Measurements from ENCODE around the gene MOB2. TPM values are rescaled to one million over a fixed set of nuclear protein-coding genes. Genes with fewer than 3 reads are reported as not detected.

Gene MOB2
- total RNA-seq, 1 experiment from 2014 or later, result 22.7 TPM

DNA sequence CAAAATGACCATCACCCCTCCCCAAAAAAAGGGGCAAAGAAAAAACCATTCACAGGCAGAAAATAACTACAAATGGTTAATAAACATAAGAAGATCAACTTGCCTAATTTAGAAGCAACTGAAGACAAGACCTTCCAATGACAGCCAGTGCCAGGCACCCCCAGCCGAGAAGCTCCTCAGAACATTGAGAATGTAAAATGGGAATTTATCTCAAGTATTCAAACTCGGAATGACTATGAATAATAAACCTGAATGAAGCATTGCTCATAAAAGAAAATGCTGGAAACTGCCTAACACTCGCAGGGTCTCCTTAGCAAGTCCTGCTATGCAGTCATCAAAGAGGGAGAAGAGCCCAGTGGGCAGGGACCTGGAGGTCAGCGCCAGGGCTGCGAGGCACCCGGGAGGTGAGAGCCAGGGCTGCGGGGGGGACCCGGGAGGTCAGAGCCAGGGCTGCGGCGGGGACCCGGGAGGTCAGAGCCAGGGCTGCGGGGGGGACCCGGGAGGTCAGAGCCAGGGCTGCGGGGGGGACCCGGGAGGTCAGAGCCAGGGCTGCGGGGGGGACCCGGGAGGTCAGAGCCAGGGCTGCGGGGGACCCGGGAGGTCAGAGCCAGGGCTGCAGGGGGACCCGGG is 23.2 kb upstream of the MOB2 start:
- H2BK15ac ChIP-seq (ENCODE audit: low read depth, low read length), result no peak overlapping the region

More for the DNA sequence above, 23.2 kb upstream of the MOB2 start:
- no peak overlapping the region for H3K56ac ChIP-seq (ENCODE audit: insufficient read length, low read depth, low read length)
- Mint-ChIP-seq H3K27ac (peak overlapping the region in 2 of 3 experiments; percentile 8 to 81; a peak in 2 of 7 replicates), H3K4me3 (no peak overlapping the region), H3K36me3 (ENCODE audit: insufficient read depth in 1 of 3, low read depth in 3 of 3) (no peaks in the 10 kb centered on the region), H3K4me1 (peaks cover 22 to 53% of the 10 kb centered on the region in 2 experiments), H3K27me3 (ENCODE audit: low read depth) (no peaks in the 10 kb centered on the region), H3K9me3 (no peaks in the 10 kb centered on the region)
- H3K27ac ChIP-seq (ENCODE audit: insufficient read length, low read depth, low read length), result no peak overlapping the region
- no peak overlapping the region for H3K23ac ChIP-seq (ENCODE audit: insufficient read length, low read depth, low read length)
- no peak overlapping the region for H4K5ac ChIP-seq (ENCODE audit: insufficient read length, low read depth, low read length)
- no peak overlapping the region for H2BK120ac ChIP-seq (ENCODE audit: low read depth, low read length, poor library complexity, severe bottlenecking)
- no peak overlapping the region for H3K4me2 ChIP-seq (ENCODE audit: insufficient read depth, insufficient read length, low read length)
- H2AK5ac ChIP-seq (ENCODE audit: insufficient read length, low read length), result no peak overlapping the region
- no peak overlapping the region for H4K91ac ChIP-seq (ENCODE audit: insufficient read length, low read depth, low read length)
- H3K18ac ChIP-seq (ENCODE audit: insufficient read length, low read depth, low read length), result no peak overlapping the region
- H4K20me1 ChIP-seq (ENCODE audit: control insufficient read depth, insufficient read depth, insufficient read length), result no peaks in the 10 kb centered on the region
- H2AFZ ChIP-seq (ENCODE audit: low read length), result no peak overlapping the region
- peaks cover 5% of the 10 kb centered on the region; the same call in 1 of the 2 replicates for H3K4me1 ChIP-seq (ENCODE audit: insufficient read depth, low read length)
- H3K9me3 ChIP-seq (ENCODE audit: control insufficient read depth, low read depth, low read length), result no peaks in the 10 kb centered on the region
- no peak overlapping the region for H3K14ac ChIP-seq (ENCODE audit: insufficient read depth, low read length)
- WGBS (ENCODE audit: extremely low coverage, insufficient read length, low lambda C conversion rate), result no CpG with 5 or more reads among the region's 20 CpGs
- no peak overlapping the region for H3K9ac ChIP-seq (ENCODE audit: extremely low read depth, insufficient read length, low read length)
- DNase-seq, result no peak
- H3K79me2 ChIP-seq (ENCODE audit: insufficient read depth, low read length), result no peaks in the 10 kb centered on the region; the same call in 1 of the 2 replicates
- H3T11ph ChIP-seq (ENCODE audit: low read length), result no peak overlapping the region
- H3K23me2 ChIP-seq (ENCODE audit: insufficient read length, low read depth, low read length, poor library complexity, severe bottlenecking), result no peaks in the 10 kb centered on the region
- H2BK5ac ChIP-seq (ENCODE audit: insufficient read length, low read length), result no peak overlapping the region
- no peaks in the 10 kb centered on the region for H3K79me1 ChIP-seq (ENCODE audit: insufficient read depth, low read depth, low read length, poor library complexity, severe bottlenecking)
- no peak overlapping the region for H4K8ac ChIP-seq (replicated peaks; ENCODE audit: insufficient read length, low read depth, low read length)
- TF ChIP-seq, protein P1, sequence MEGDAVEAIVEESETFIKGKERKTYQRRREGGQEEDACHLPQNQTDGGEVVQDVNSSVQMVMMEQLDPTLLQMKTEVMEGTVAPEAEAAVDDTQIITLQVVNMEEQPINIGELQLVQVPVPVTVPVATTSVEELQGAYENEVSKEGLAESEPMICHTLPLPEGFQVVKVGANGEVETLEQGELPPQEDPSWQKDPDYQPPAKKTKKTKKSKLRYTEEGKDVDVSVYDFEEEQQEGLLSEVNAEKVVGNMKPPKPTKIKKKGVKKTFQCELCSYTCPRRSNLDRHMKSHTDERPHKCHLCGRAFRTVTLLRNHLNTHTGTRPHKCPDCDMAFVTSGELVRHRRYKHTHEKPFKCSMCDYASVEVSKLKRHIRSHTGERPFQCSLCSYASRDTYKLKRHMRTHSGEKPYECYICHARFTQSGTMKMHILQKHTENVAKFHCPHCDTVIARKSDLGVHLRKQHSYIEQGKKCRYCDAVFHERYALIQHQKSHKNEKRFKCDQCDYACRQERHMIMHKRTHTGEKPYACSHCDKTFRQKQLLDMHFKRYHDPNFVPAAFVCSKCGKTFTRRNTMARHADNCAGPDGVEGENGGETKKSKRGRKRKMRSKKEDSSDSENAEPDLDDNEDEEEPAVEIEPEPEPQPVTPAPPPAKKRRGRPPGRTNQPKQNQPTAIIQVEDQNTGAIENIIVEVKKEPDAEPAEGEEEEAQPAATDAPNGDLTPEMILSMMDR (conservative IDR thresholded peaks at IDR 0.05), result no peak
- no peak overlapping the region for H2BK20ac ChIP-seq (ENCODE audit: low read depth, low read length, poor library complexity, severe bottlenecking)
- H2BK12ac ChIP-seq (ENCODE audit: insufficient read length, low read depth, low read length), result no peak overlapping the region
- H3K4ac ChIP-seq (ENCODE audit: low read depth, low read length), result no peak overlapping the region
- H3K27me3 ChIP-seq (ENCODE audit: insufficient read depth, low read length), result no peaks in the 10 kb centered on the region
